Glutamatergic neuron (in vitro differentiated cells): ENCODE data around the gene NOPCHAP1. TPM values are rescaled to one million over a fixed set of nuclear protein-coding genes. Genes with fewer than 3 reads are reported as not detected.
"Not testable (repeated sequence)": the region's sequence is repeated elsewhere in the genome, so short reads cannot be mapped to it uniquely, and the experiment has no call there.

ENCODE experiments used
- DNase-seq: peaks from one replicate; pipeline ENCODE4 v3.0.0; 2022
- H3K27ac Mint-ChIP-seq: one replicate; pipeline ENCODE4 v1.8.0; 2020; ENCODE audit warnings: mild to moderate bottlenecking, mixed read lengths, inconsistent platforms; ENCODE audit not compliant: unreplicated experiment
- H3K27me3 Mint-ChIP-seq: one replicate; pipeline ENCODE4 v1.8.0; 2020; ENCODE audit warnings: mild to moderate bottlenecking, moderate library complexity, mixed read lengths, inconsistent platforms; ENCODE audit not compliant: unreplicated experiment
- H3K36me3 Mint-ChIP-seq: one replicate; pipeline ENCODE4 v1.8.0; 2020; ENCODE audit warnings: mild to moderate bottlenecking, mixed read lengths, inconsistent platforms; ENCODE audit not compliant: unreplicated experiment
- H3K4me1 Mint-ChIP-seq: one replicate; pipeline ENCODE4 v1.8.0; 2020; ENCODE audit warnings: mild to moderate bottlenecking, low read depth, mixed read lengths, inconsistent platforms; ENCODE audit not compliant: unreplicated experiment
- H3K4me3 Mint-ChIP-seq: one replicate; pipeline ENCODE4 v1.8.0; 2020; ENCODE audit warnings: mild to moderate bottlenecking, mixed read lengths, inconsistent platforms; ENCODE audit not compliant: unreplicated experiment
- H3K9me3 Mint-ChIP-seq: one replicate; pipeline ENCODE4 v1.8.0; 2020; ENCODE audit warnings: mild to moderate bottlenecking, moderate library complexity, mixed read lengths, inconsistent platforms; ENCODE audit not compliant: unreplicated experiment
- CTCF ChIP-seq: fragments of 200-600 bp; sonication (generic); IDR thresholded peaks from one replicate; pipeline ENCODE4 v1.5.0; 2021; ENCODE audit not compliant: partially characterized antibody, unreplicated experiment
- total RNA-seq: library from RNA; stranded (reverse); fragmentation: NEBNext Ultra II Directional; extraction: Animal tissue kit (Norgen Biotek cat#: 25700); gene quantifications from one replicate; pipeline ENCODE4 v1.2.1, GENCODE V29; 2021; ENCODE audit not compliant: unreplicated experiment

Gene NOPCHAP1
- total RNA-seq, 1 donor from 2014 or later: 19.3 TPM

- no peak for DNase-seq
- Mint-ChIP-seq H3K27me3 (no peaks in the 10 kb centered on the region), H3K4me1 (peaks cover 6% of the 10 kb centered on the region), H3K36me3 (no peaks in the 10 kb centered on the region), H3K27ac (no peak overlapping the region), H3K9me3 (peaks cover 6% of the 10 kb centered on the region), H3K4me3 (no peak overlapping the region)
- no peak for TF ChIP-seq CTCF
Observed at GRCh38 chr12:104942075-104942474, 44.0 kb upstream of the NOPCHAP1 start.

DNA sequence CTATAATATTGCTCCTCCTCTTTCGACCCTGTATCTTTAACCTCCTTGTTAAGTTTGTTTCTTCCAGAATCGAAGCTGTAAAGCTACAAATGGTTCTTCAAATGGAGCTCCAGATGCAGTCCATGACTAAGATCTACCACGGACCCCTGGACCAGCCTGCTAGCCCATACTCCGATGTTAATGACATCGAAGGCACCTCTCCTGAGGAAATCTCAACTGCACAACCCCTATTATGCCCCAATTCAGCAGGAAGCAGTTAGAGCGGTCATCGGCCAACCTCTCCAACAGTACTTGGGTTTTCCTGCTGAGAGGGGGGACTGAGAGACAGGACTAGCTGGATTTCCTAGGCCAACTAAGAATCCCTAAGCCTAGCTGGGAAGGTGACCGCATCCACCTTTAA is 42.7 kb upstream of the NOPCHAP1 start:
- DNase-seq, H3K9me3 Mint-ChIP-seq, H3K36me3 Mint-ChIP-seq, H3K4me3 Mint-ChIP-seq, H3K27me3 Mint-ChIP-seq, H3K4me1 Mint-ChIP-seq, H3K27ac Mint-ChIP-seq: not testable (repeated sequence)

DNA sequence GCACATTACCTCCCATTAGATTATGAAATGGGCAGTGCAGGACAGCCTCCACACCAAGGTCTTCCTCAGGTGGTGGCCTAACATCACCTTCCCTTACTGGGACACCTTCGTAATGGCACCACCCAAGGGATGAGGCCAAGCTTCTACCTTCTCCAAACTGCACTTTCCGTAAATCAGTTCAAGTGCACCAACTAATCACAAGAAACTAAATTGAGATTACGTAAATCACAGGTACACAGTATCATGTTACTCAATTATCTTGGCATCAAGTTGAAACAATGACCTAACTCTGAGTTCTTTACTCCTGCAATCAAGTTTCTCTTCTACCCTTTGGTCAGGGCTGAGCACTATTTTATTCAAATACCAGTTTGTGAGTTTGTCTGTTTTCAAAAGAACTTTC is 41.9 kb upstream of the NOPCHAP1 start:
- no peak for DNase-seq
- H3K27me3 Mint-ChIP-seq: no peaks in the 10 kb centered on the region
- H3K4me1 Mint-ChIP-seq: no peaks in the 10 kb centered on the region
- no peak overlapping the region for H3K4me3 Mint-ChIP-seq
- no peak overlapping the region for H3K27ac Mint-ChIP-seq
- no peaks in the 10 kb centered on the region for H3K36me3 Mint-ChIP-seq
- peaks cover 6% of the 10 kb centered on the region for H3K9me3 Mint-ChIP-seq
- TF ChIP-seq CTCF: no peak

DNA sequence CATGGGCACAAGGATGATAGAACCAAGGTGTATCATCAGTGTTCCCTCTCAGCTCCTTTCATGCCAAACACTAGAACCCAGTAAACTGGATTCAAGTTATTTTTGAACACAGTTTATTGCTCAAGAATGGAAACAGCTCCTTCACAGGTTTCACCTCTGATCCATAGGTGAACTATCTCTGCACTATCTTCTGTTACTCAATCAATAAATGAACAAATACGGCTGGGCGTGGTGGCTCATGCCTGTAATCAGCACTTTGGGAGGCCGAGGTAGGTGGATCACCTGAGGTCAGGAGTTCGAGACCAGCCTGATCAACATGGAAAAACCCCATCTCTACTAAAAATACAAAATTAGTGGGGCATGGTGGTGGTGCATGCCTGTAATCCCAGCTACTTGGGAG is 37.4 kb upstream of the NOPCHAP1 start:
- H3K4me1 Mint-ChIP-seq, H3K36me3 Mint-ChIP-seq, H3K27ac Mint-ChIP-seq, H3K27me3 Mint-ChIP-seq, H3K9me3 Mint-ChIP-seq, DNase-seq, H3K4me3 Mint-ChIP-seq: not testable (repeated sequence)

GRCh38 chr12:104951759-104952509 is 34.2 kb upstream of the NOPCHAP1 start:
- TF ChIP-seq CTCF: no peak
- no peak for DNase-seq
- Mint-ChIP-seq H3K9me3 (peaks cover 2% of the 10 kb centered on the region), H3K27ac (no peak overlapping the region), H3K4me3 (no peak overlapping the region), H3K4me1 (no peaks in the 10 kb centered on the region), H3K36me3 (no peaks in the 10 kb centered on the region), H3K27me3 (no peaks in the 10 kb centered on the region)

- no peak for DNase-seq
- H3K4me3 Mint-ChIP-seq: no peak overlapping the region
- no peaks in the 10 kb centered on the region for H3K27me3 Mint-ChIP-seq
- no peaks in the 10 kb centered on the region for H3K4me1 Mint-ChIP-seq
- no peak for TF ChIP-seq CTCF
- H3K9me3 Mint-ChIP-seq: peaks cover 4% of the 10 kb centered on the region
- H3K27ac Mint-ChIP-seq: no peak overlapping the region
- H3K36me3 Mint-ChIP-seq: no peaks in the 10 kb centered on the region
Observed at GRCh38 chr12:104952816-104953215, 33.3 kb upstream of the NOPCHAP1 start.
